Subcutaneous abdominal adipose tissue (tissue), 5 donors: ENCODE data around the gene ST8SIA5.

Experiments
- H3K27ac ChIP-seq: one replicate; pipeline ENCODE4 v1.7.0; 2013; ENCODE audit warnings: low read depth, mild to moderate bottlenecking, inconsistent platforms, low read length, moderate library complexity
- H3K27me3 ChIP-seq, 5 donors: one replicate each; pipeline ENCODE4 v1.7.0; 2013; ENCODE audit warnings: low read length in 5 of 5, inconsistent platforms in 1 of 5; ENCODE audit not compliant: control insufficient read depth in 5 of 5, insufficient read depth in 4 of 5
- H3K36me3 ChIP-seq, 5 donors: one replicate each; pipeline ENCODE4 v1.7.0; 2013; ENCODE audit warnings: low read length in 5 of 5; ENCODE audit not compliant: control insufficient read depth in 5 of 5, insufficient read depth in 5 of 5
- H3K4me1 ChIP-seq, 5 donors: one replicate each; pipeline ENCODE4 v1.7.0; 2013; ENCODE audit warnings: low read length in 5 of 5, mild to moderate bottlenecking in 3 of 5, moderate library complexity in 1 of 5; ENCODE audit not compliant: control insufficient read depth in 5 of 5, insufficient read depth in 5 of 5
- H3K4me3 ChIP-seq, 5 donors: one replicate each; pipeline ENCODE4 v1.7.0; 2013; ENCODE audit warnings: low read length in 5 of 5, low read depth in 1 of 5
- H3K9ac ChIP-seq, 5 donors: one replicate each; pipeline ENCODE4 v1.7.0; 2013; ENCODE audit warnings: low read length in 5 of 5, mild to moderate bottlenecking in 4 of 5, moderate library complexity in 3 of 5
- H3K9me3 ChIP-seq, 5 donors: one replicate each; pipeline ENCODE4 v1.7.0; 2013; ENCODE audit warnings: low read length in 5 of 5; ENCODE audit not compliant: control insufficient read depth in 5 of 5
- donor health status: healthy.
- donor health status: healthy.
- donor health status: healthy.
- donor health status: healthy.
- donor health status: healthy.

Gene ST8SIA5

DNA sequence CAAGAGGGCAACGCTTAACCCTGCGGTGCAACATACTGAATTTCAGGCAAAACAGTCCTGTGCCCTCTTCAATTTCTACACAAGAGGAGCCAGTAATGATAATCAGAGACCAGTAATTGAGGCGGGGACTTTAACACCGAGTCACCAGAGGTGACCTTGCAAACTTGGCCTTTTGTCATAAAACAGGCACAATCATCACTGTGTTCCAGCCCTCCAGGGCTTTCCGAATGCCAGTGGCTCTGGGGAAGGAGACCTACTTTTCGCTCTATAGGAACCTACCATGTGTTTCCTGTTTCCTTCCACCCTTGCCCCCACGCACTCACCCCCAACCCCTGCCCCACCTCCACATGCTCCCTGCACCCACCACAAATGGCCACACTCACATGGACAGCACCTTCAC lies 52.7 kb downstream of the ST8SIA5 start:
- Histone ChIP-seq H3K4me3 (no peak overlapping the region), H3K27ac (no peak overlapping the region), H3K9me3 (no peaks in the 10 kb centered on the region), H3K4me1 (no peaks in the 10 kb centered on the region), H3K36me3 (no peaks in the 10 kb centered on the region), H3K9ac (no peak overlapping the region), H3K27me3 (peaks cover 0 to 2% (median 0%) of the 10 kb centered on the region in 5 donors)

DNA sequence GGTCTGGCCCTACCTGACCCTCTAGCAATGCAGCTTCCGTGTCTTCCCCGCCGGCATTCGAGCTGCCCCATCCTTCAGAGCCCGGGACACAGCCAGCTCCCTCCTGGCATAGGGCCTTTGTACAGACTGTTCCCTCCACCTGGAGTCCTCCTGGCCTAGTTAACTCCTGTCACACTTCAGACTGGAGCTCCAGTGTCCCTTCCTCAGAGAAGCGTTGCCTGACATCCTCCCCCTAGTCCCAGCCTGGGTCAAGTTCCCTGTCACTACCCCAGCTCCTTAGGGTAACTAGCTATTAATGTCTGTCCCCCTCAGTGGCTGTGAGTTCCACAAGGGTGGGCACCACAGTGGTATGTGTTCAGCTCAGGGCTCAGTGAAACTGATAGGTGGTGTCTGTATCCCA lies 54.4 kb downstream of the ST8SIA5 start:
- H3K9ac ChIP-seq = no peak overlapping the region
- no peaks in the 10 kb centered on the region for H3K36me3 ChIP-seq
- no peak overlapping the region for H3K4me3 ChIP-seq
- H3K27me3 ChIP-seq = peaks cover 0 to 2% (median 0%) of the 10 kb centered on the region in 5 donors
- no peaks in the 10 kb centered on the region for H3K9me3 ChIP-seq
- H3K4me1 ChIP-seq = no peaks in the 10 kb centered on the region
- H3K27ac ChIP-seq = no peak overlapping the region

- no peak overlapping the region for H3K9ac ChIP-seq
- H3K27me3 ChIP-seq = peaks cover 0 to 2% (median 0%) of the 10 kb centered on the region in 5 donors
- H3K4me1 ChIP-seq = peaks cover 0 to 6% (median 0%) of the 10 kb centered on the region in 5 donors
- H3K36me3 ChIP-seq = no peaks in the 10 kb centered on the region
- no peak overlapping the region for H3K4me3 ChIP-seq
- no peak overlapping the region for H3K27ac ChIP-seq
- H3K9me3 ChIP-seq = no peaks in the 10 kb centered on the region
Observed at GRCh38 chr18:46700066-46700824, 56.6 kb downstream of the ST8SIA5 start.

DNA sequence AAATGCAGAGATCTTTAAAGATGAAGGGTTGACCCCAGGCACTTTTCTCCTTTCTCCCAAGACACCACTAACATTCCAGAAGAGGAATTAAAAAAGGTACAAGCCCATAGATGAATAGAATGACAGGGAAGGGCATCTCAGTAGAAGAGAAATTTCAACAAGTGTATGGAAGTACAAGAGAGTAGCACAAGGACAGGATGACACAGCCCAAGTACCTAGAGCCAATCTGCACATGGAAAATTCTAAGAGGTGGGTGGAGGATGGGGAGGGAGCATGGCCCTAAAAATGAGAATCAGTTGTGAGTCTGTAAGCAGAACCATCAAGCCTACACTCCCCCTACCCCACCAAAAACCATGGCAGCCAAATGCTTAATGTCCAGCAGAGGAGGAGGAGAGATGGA lies 60.2 kb downstream of the ST8SIA5 start:
- no peaks in the 10 kb centered on the region for H3K27me3 ChIP-seq
- no peaks in the 10 kb centered on the region for H3K36me3 ChIP-seq
- H3K27ac ChIP-seq = no peak overlapping the region
- no peaks in the 10 kb centered on the region for H3K9me3 ChIP-seq
- peaks cover 0 to 6% (median 0%) of the 10 kb centered on the region in 5 donors for H3K4me1 ChIP-seq
- H3K9ac ChIP-seq = no peak overlapping the region
- no peak overlapping the region for H3K4me3 ChIP-seq

DNA sequence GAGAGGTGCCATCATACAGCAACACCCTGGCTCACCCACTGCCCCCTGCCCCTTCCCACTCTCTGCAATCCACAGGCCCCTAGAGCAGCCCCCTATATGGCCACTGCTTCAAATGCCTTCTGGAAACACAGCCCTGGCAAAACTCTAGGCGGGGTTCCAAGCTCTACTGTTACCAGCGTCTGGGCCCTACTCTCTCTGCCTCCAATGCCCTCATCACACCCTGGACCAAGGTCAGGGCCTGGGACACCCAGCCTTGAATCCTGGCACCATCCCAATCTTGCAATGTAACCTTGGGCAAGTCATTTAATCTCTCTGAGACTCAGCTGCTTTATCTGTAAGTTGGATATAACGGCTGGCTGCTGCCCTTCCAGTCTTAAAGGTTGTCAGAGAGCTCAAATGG lies 60.6 kb downstream of the ST8SIA5 start:
- peaks cover 0 to 6% (median 0%) of the 10 kb centered on the region in 5 donors for H3K4me1 ChIP-seq
- H3K27ac ChIP-seq = no peak overlapping the region
- no peak overlapping the region for H3K4me3 ChIP-seq
- no peaks in the 10 kb centered on the region for H3K36me3 ChIP-seq
- no peaks in the 10 kb centered on the region for H3K27me3 ChIP-seq
- no peak overlapping the region for H3K9ac ChIP-seq
- no peaks in the 10 kb centered on the region for H3K9me3 ChIP-seq

DNA sequence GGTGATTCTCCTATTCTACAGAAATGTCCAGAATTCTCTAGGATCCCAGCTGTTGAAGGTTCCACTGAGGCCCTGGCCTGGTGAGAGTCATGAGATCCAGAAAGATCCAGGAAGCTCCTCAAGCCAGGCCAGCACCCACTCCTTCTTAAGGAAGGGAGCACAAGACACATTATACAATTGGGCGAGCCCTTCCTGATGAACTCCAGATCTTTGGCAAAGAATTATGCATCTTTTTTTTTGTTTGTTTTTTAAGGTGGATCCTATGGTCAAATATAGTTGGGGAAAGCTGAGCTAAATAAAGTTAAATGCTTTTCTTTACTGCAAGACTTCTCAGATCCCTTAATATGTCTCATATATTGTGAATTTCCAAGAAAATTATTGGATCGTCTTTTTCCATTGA lies 62.9 kb downstream of the ST8SIA5 start:
- Histone ChIP-seq H3K9ac (no peak overlapping the region), H3K27me3 (no peaks in the 10 kb centered on the region), H3K27ac (no peak overlapping the region), H3K36me3 (no peaks in the 10 kb centered on the region), H3K4me1 (peaks cover 0 to 6% (median 0%) of the 10 kb centered on the region in 5 donors), H3K9me3 (no peaks in the 10 kb centered on the region), H3K4me3 (no peak overlapping the region)

- no peaks in the 10 kb centered on the region for H3K4me1 ChIP-seq
- no peaks in the 10 kb centered on the region for H3K9me3 ChIP-seq
- no peak overlapping the region for H3K9ac ChIP-seq
- H3K27me3 ChIP-seq = no peaks in the 10 kb centered on the region
- no peak overlapping the region for H3K27ac ChIP-seq
- H3K4me3 ChIP-seq = no peak overlapping the region
- no peaks in the 10 kb centered on the region for H3K36me3 ChIP-seq
Observed at GRCh38 chr18:46688853-46689525, 67.9 kb downstream of the ST8SIA5 start.

DNA sequence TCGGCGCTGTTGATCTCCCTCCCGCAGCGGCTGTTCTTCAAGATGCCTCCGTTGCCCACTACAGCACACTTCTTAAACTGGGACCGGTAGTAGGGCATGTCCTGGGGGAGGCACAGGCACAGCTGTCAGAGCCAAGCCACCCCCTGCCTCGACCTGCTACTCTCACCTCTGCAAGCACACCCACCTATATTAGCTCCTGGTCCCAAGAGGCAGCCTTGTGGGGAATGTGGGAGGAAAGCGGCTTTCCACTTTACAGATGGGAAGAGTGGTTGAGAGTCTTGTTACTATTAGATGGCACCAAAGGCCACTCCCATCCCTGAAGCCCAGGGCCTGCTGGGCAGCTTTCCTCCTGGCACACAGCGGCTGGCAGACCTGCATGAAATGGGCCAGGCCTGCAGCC lies 70.7 kb downstream of the ST8SIA5 start:
- Histone ChIP-seq H3K4me1 (no peaks in the 10 kb centered on the region), H3K27ac (no peak overlapping the region), H3K36me3 (no peaks in the 10 kb centered on the region), H3K4me3 (no peak overlapping the region), H3K9me3 (no peaks in the 10 kb centered on the region), H3K27me3 (no peaks in the 10 kb centered on the region), H3K9ac (no peak overlapping the region)

GRCh38 chr18:46683252-46683651 lies 73.6 kb downstream of the ST8SIA5 start:
- Histone ChIP-seq H3K27me3 (no peaks in the 10 kb centered on the region), H3K36me3 (no peaks in the 10 kb centered on the region), H3K9me3 (no peaks in the 10 kb centered on the region), H3K4me1 (peaks cover 0 to 3% (median 0%) of the 10 kb centered on the region in 5 donors), H3K27ac (no peak overlapping the region), H3K4me3 (no peak overlapping the region), H3K9ac (no peak overlapping the region)
